AG09309 (cell line): ENCODE results near the gene FOXP1.

ENCODE experiments used
- DNase-seq: peaks from one replicate; pipeline ENCODE4 v3.0.0-alpha.2; 2010; ENCODE audit warnings: low read depth
- H3K4me3 ChIP-seq: 2 replicates; pipeline ENCODE4 v1.5.1; 2011; ENCODE audit warnings: mild to moderate bottlenecking, low read depth, low read length, moderate library complexity; ENCODE audit not compliant: control insufficient read depth
- CTCF ChIP-seq: IDR thresholded peaks from 2 replicates; pipeline ENCODE4 v1.5.1; 2011; ENCODE audit warnings: mild to moderate bottlenecking, low read depth, low read length, inconsistent platforms; ENCODE audit not compliant: insufficient read depth, control insufficient read depth; ENCODE audit errors: missing control alignments

Gene FOXP1

DNA sequence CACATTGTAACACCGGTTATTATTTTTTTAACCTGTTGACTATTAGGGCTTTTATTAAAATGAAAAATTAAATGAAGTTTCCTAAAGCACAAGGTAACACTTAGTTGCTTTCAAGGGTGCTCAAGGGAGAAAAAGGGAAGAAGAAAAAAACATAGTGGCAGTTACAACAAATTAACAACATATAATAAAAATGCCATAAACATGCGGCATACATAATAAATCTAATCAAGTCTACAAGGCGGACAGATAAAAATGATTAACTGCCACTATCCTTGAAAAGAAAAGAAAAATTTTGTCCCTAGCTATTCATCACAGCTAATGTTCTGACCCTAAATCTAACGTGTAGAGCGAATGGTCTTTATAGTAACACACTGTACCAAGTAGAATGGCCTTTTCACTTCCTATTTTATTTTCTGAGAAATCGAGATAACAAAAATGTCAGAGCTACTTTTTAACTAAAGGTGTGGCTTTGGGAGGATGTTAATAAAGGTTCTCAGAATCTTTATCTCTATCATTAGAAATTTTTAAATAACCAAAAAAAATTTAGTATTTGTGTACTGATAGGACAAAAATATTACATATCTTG, 194.9 kb downstream of the FOXP1 start:
- H3K4me3 ChIP-seq = no peak overlapping the region
- no peak for DNase-seq
- TF ChIP-seq CTCF = no peak

DNA sequence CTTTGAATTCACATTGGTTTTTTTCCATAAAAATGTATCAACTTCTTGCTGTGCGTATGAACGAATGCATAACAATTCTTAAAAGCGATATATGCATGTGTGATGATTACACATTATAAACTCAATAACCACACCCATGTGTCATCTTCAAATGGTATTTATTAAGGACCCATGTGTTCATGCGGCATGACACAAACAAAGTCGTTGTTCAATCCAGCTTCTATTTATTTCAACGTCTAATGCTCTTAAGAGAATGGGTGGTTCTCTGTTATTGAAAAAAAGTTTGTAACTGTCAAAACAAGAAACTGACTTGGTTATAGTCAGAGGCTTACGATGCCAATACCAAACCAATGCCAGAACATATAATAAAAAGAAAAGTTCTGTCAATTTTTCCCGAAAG, 195.9 kb downstream of the FOXP1 start:
- TF ChIP-seq CTCF = no peak
- no peak overlapping the region for H3K4me3 ChIP-seq
- no peak for DNase-seq

- TF ChIP-seq CTCF = no peak
- no peak overlapping the region for H3K4me3 ChIP-seq
- DNase-seq = no peak
Measured at GRCh38 chr3:71384837-71385716, 198.5 kb downstream of the FOXP1 start.

- DNase-seq = no peak
- TF ChIP-seq CTCF = no peak
Measured at GRCh38 chr3:71384388-71384787, 199.1 kb downstream of the FOXP1 start.

GRCh38 chr3:71380096-71380495, 203.4 kb downstream of the FOXP1 start:
- no peak for DNase-seq
- no peak for TF ChIP-seq CTCF
- H3K4me3 ChIP-seq = no peak overlapping the region

More at GRCh38 chr3:71384388-71384787, 199.1 kb downstream of the FOXP1 start:
- H3K4me3 ChIP-seq = no peak overlapping the region

GRCh38 chr3:71378509-71378908, 205.0 kb downstream of the FOXP1 start:
- no peak for DNase-seq
- TF ChIP-seq CTCF = no peak
- H3K4me3 ChIP-seq = no peak overlapping the region
